GM18499 (cell line): ENCODE data around the gene SPDEF.

Experiments used
- ATAC-seq: cut with Tn5 transposase; IDR thresholded peaks from one replicate; pipeline ENCODE4 v1.9.1; 2021; ENCODE audit warnings: moderate number of reproducible peaks; ENCODE audit not compliant: insufficient read depth, unreplicated experiment

SPDEF gene

GRCh38 chr6:34565722-34566137 lies 9.6 kb upstream of the SPDEF start:
- ATAC-seq, result no peak

- no peak for ATAC-seq
These were observed 8.1 kb upstream of the SPDEF start for GRCh38 chr6:34564181-34564580.

DNA sequence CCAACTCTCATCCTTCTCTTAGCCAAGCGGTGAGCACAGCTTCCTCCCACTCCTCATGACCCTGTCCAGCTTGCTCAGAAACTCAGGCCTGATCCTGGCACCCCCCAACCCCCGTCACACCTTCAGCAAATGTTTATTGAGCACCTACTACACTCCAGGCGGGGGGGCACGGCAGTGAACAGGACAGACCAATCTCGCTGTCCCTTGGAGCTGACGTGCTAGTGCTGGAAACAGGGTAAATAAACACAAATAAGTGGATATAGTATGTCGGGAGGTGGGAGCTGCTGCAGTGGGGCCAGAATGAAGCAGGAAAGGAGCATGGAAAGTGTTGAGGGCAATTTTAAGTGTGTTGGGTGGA lies 7.4 kb upstream of the SPDEF start:
- no peak for ATAC-seq

GRCh38 chr6:34562861-34563512 lies 6.9 kb upstream of the SPDEF start:
- ATAC-seq, result no peak

DNA sequence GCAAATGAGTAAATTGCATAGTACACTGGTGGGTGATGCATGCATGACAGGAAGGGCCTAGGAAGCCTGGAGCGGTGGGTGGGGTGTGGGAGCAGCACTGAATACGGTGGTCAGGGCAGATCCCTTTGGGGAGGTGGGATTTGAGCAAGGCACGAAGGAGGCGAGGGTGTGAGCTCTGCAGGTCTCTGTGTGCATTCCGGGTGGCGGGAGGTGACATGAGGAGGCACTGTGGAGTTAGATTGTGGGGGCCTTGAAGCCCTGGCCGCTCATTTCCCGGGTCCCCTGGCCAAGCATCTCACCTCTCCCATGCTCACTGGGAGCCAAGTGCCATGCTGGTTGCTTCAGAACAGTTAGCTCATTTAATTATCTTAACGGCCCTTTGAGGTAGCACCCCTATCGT lies 6.2 kb upstream of the SPDEF start:
- ATAC-seq, result no peak

DNA sequence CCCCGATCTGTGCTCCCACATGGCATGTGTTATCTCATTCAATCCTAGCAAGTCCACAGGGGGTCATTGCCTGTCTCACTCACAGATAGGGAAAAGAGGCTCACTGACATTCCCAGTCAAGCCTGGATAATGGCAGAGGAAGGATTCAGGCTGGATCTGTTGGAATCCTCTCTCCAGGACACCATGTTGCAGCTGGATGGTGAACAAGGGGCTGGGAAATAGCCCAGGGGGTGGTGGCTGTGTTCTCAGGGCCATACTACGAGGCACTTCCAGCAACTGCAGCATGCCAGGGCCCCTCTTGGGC lies 5.0 kb upstream of the SPDEF start:
- no peak for ATAC-seq

DNA sequence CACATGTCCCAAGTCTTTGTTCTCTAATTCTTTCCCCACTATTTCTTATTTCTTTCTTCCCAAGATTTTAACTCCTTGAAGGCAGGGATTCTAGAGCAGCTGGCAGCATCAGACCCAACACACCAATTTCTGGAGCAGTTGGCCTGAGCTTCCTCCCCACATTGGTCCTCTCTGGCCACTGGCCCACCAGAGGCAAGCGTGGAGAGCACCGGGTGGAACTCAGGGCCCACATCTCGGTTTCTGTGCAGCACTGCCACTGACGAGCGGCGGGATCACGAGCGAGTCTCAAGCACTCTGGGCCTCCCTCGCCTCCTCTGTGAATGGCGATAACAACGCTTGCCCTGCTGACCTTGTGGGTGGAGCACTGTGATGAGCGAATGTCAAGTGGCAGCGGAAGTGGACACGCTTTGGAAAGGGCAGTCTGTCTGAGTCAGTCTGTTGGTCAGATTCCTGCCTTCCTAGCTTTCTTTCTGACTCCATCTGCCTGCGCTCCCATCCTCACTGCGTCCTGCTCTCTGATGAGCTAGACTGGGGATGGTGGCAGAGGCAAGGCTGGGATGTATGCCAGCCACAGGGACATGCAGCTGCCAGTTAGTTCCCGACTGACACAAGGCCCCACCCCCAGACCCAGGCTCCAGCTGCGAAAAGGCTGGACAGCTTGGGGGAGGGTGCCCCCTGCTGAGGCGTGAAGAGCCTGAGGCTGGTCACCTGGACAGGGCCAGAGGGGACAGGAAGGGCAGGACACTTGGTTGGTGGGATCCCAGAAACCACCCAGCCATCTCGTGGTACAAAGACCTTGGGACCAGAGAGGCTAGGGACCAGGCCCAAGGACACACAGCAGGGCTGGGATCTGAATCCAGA lies 4.5 kb upstream of the SPDEF start:
- ATAC-seq, result no peak

- ATAC-seq, result no peak
These were observed 3.7 kb upstream of the SPDEF start for GRCh38 chr6:34559651-34560365.

DNA sequence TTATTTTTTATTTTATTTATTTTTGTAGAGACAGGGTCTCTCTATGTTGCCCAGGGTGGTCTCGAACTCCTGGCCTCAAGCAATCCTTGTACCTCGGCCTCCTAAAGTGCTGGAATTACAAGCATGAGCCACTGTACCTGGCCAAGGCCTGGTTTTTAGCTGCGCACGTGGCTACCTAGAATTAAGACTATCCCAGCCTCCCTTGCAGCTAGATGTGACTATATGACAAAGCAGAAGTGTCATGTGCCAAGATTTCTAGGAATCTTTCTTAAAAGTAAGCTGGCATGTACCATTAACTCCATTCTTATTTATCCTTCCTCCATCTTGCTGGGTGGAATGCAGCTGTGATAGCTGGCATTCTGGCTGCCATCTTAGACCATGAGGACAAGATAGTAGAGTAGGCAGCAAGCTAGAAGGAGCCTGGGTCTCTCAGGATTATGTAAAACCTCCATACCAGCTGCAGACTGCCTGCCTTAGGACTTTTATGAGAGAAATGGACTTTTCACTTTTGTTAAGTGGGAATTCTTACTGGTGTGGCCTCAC lies 2.1 kb upstream of the SPDEF start:
- no peak for ATAC-seq

- ATAC-seq, result no peak
These were observed 1.1 kb upstream of the SPDEF start for GRCh38 chr6:34557228-34557627.

- no peak for ATAC-seq
These were observed 364 bp upstream of the SPDEF start for GRCh38 chr6:34556493-34556892.

DNA sequence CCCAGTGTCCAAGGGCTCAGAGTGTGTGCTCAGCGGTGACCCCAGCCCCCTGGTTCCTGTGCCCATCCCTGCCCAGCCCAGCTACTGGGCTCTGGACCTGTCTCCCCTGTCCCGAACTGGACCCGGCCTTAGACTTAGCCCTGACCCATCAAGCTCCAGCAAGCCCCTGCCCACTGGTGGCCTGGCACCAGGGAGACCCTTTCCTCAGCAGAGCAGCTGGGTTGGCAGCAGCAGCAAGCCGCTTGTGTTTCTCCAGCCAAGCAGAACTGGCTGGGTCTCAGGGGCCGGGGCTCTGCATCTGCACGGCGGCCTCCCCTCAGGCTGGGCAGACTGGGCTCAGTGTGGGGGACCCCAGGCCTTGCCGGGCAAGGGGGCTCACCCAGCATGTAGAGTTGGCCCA lies 801 bp downstream of the SPDEF start:
- ATAC-seq, result no peak

DNA sequence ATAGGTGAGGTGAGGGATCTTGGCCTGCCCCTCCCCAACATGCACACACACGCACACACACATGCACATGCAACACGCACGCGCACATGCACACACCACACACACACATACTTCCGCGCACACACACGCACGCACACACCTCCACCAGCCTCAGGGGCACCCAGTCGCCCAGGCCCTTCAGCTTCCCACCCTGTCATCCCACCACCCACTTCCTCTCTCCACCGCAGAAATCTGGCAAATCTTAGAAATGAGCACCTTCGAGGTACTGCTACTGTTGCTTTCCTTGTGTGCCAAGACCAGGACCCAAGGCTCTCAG lies 1.2 kb downstream of the SPDEF start:
- no peak for ATAC-seq

DNA sequence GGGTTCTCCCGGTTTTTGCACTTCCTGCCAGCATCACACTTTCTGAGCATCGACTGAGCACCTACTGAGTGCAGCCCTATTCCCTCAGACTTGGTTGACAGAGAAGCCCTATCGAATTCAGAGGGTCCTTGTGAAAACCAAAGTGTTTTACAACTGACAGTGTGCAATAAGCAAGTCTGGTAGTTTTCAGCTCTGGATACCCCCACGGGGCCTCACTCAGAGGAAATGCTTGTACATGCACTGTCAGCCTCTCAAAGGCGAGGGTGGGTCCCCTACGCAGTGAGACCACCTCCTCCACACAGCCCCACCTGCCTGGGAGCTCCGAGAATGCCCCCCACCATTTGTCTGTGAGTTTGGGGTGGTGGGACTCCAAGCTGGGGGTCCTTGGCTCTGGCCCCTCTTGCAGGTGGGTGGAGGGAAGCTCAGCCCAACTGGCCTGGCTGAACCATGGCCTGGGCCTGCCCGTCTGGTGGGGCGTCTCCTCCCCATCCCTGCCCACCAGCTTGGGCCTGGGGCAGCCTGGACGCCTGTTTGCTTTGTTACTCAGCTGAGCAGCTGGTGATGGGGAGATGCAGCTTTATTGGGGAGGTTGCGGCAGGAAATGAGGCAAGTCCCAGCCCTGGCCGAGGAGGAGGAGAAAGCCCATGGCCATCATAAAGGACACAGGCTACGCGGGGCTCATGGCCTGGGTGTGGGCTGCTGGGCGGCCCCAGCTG lies 1.7 kb downstream of the SPDEF start:
- no peak for ATAC-seq

DNA sequence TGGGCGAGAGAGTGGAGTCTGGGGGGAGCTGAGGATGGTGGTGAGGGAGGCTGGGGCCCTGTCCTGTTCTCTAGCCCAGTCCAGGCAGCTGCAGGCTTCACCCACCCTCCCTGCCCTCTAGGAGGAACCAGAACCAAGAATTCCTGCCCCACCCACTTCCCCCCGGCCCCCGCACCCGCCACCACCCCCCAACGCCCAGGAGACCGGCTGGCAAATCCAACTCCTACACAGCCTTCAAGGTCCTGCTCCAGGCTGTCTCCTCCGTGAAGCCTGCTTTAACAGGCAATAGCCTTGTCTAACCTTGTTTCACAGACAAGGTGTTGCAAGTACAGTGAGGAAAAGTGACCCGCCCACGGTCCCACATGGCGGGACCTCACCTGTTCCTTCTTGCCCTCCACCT lies 2.4 kb downstream of the SPDEF start:
- ATAC-seq, result no peak

DNA sequence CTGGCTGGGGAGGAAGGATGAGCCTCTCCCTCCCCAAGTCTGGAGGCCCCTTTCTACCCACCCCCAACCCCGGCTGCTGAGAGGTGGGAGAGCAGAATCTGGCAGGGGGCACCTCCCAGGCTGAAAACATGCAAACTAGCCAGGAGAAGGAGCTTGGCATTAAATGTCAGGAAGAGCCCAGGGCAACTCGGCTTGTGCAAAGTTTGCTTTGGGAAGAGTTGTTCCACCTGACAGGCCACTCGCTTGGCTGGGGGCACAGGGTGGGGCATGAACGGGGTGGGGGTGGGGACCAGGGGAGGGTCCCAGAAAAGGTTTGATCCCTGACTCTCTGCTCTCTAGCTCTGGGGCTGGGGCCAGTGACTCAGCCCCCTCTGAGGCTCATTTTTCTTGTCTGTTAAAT lies 3.0 kb downstream of the SPDEF start:
- no peak for ATAC-seq

GRCh38 chr6:34552620-34553019 lies 3.5 kb downstream of the SPDEF start:
- no peak for ATAC-seq

DNA sequence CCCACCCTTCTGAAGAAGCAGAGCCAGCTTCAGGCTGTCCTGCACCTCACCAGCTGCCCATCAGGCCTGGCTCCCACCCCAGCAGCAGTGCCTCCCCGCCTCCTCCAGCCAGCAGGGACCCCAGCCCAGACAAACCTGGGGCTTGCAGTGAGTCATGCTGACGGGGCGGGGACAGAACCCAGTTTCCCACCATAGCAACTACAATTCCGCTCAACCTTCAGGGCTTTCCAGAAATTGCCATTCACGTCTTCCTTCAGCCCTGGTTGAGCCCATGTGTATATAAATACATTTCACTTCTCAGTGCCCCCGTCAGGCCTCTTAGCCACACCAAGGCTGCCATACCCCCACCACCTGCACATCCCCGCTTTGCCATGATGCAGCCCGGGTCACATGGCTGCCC lies 4.4 kb downstream of the SPDEF start:
- ATAC-seq, result no peak

DNA sequence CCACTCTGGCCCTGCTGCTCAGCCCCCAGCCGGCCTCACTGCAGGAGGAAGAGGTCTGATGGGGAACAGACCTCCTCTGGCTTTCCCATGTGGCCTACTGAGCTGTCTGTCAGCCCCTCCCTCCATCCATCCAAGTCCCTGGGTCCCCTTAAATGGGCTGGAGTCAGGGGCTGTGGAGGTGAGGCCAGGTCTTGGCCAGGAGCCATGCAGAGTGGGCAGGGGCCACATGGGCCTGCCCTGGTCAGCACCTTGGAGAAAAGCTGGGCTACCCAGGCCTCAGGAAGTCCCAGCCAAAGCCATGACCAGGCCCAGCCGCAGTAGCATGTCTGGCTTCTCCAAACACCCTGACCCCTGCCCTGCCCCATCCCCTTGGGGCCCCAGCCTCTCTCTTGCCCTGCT lies 6.3 kb downstream of the SPDEF start:
- ATAC-seq, result no peak

DNA sequence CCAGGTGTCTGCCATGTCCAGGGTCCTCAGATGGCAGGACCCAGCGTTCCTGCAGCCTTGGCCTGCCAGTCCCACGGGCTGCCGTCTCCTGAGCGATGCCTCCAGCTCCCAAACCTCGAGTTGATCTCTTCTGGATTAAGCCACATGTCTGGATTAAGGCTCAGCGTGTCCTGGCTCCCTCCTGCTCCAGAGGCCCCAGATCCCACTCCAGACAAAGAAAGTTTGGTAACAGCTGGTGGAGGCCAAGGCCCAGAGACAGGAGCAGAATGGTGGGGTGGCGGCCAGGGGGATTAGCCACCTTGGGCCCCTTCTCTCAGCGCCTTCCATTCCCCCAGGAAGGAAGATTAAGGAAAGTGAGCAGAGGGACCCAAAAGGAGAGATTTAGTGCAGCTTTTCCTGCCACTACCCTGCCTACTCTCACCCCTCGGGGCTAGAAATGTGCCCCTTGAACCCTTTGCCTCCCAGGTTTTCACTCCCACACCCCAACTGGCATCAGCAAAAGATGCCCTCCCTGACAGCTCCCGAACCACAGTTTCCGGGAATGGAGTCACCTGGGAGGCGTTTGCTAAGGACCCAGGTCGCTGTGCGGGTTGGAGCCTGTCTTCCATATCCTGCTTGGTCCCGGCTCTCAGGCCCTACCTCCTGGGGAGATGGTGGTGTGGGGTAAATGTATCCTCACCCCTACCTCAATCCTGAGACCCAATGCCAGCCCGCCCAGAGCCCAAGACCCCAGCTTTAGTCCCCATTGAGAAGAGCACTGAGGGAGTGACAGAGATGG lies 6.9 kb downstream of the SPDEF start:
- no peak for ATAC-seq
